WTC11 (cell line): ENCODE results near the gene GIT1. TPM values are rescaled to one million over a fixed set of nuclear protein-coding genes. Genes with fewer than 3 reads are reported as not detected.

Experiments used
- ATAC-seq: fragments of 200-7000 bp; cut with Tn5 transposase; 2 replicates; pipeline ENCODE4 v1.10.0; 2021; ENCODE audit warnings: mild to moderate bottlenecking, moderate library complexity
- CTCF ChIA-PET: fragments of 300-600 bp; sonication (Branson Sonifier 250); formaldehyde crosslinking; loops from one replicate; lab custom pipeline; 2021; ENCODE audit warnings: antibody characterized with exemption; lab: Charles Lee
- POLR2A ChIA-PET: fragments of 350-600 bp; sonication (Branson Sonifier 250); formaldehyde crosslinking; loops from one replicate; lab custom pipeline; 2021; ENCODE audit warnings: antibody characterized with exemption; lab: Charles Lee
- DNase-seq: peaks from one replicate; pipeline ENCODE4 v3.0.0; 2021; ENCODE audit warnings: low spot score
- H3K27ac Mint-ChIP-seq: 2 replicates; pipeline ENCODE4 v1.8.0; 2021; ENCODE audit warnings: mixed read lengths
- H3K27me3 Mint-ChIP-seq: 2 replicates; pipeline ENCODE4 v1.8.0; 2021; ENCODE audit warnings: low read depth, mild to moderate bottlenecking, moderate library complexity, mixed read lengths
- H3K36me3 Mint-ChIP-seq: 2 replicates; pipeline ENCODE4 v1.8.0; 2021; ENCODE audit warnings: mixed read lengths
- H3K4me1 Mint-ChIP-seq: 2 replicates; pipeline ENCODE4 v1.8.0; 2022; ENCODE audit warnings: mixed read lengths
- H3K4me3 Mint-ChIP-seq: 2 replicates; pipeline ENCODE4 v1.8.0; 2021; ENCODE audit warnings: mild to moderate bottlenecking, moderate library complexity, mixed read lengths
- H3K9me3 Mint-ChIP-seq: 2 replicates; pipeline ENCODE4 v1.8.0; 2021; ENCODE audit warnings: mixed read lengths
- CDX4 ChIP-seq: fragments of 250-450 bp; sonication (Bioruptor Pico); IDR thresholded peaks from 2 replicates; pipeline ENCODE4 v1.9.0; 2021; ENCODE audit warnings: moderate library complexity, mild to moderate bottlenecking, inconsistent platforms, borderline replicate concordance
- CREM ChIP-seq: sonication (generic); formaldehyde crosslinking; IDR thresholded peaks from 2 replicates; pipeline ENCODE4 v1.8.1; 2022; ENCODE audit warnings: mild to moderate bottlenecking, missing genetic modification reagents, moderate library complexity
- ESRRA ChIP-seq: sonication (generic); formaldehyde crosslinking; IDR thresholded peaks from 2 replicates; pipeline ENCODE4 v1.8.1; 2022; ENCODE audit warnings: mild to moderate bottlenecking, missing genetic modification reagents, borderline replicate concordance
- HMGA2 ChIP-seq: fragments of 250-450 bp; sonication (Bioruptor Pico); IDR thresholded peaks from 2 replicates; pipeline ENCODE4 v1.4.0; 2021; ENCODE audit warnings: mild to moderate bottlenecking, moderate library complexity
- HMGXB4 ChIP-seq: sonication (generic); formaldehyde crosslinking; IDR thresholded peaks from 2 replicates; pipeline ENCODE4 v1.8.1; 2023; ENCODE audit warnings: mild to moderate bottlenecking, moderate library complexity, missing genetic modification reagents
- IRF1 ChIP-seq: sonication (generic); formaldehyde crosslinking; IDR thresholded peaks from 2 replicates; pipeline ENCODE4 v1.8.0; 2023; ENCODE audit warnings: missing genetic modification reagents
- JAZF1 ChIP-seq: fragments of 250-450 bp; sonication (Bioruptor Pico); IDR thresholded peaks from 2 replicates; pipeline ENCODE4 v1.9.0; 2021; ENCODE audit warnings: moderate library complexity, mild to moderate bottlenecking, inconsistent platforms
- NR2C2 ChIP-seq: sonication (generic); formaldehyde crosslinking; IDR thresholded peaks from 2 replicates; pipeline ENCODE4 v1.8.0; 2022; ENCODE audit warnings: mild to moderate bottlenecking, missing genetic modification reagents
- PRDM15 ChIP-seq: sonication (generic); formaldehyde crosslinking; IDR thresholded peaks from 2 replicates; pipeline ENCODE4 v1.8.0; 2022; ENCODE audit warnings: missing genetic modification reagents
- ZNF138 ChIP-seq: sonication (generic); formaldehyde crosslinking; conservative IDR thresholded peaks from 2 replicates; pipeline ENCODE4 v1.8.1; 2022; ENCODE audit warnings: mild to moderate bottlenecking, moderate library complexity, missing genetic modification reagents
- total RNA-seq: library from RNA; stranded (reverse); gene quantifications from 3 replicates; pipeline ENCODE4 v1.2.3, GENCODE V29; 2021

The GIT1 gene
- total RNA-seq, 1 experiment from 2014 or later = 66.9 TPM

GRCh38 chr17:29612404-29613280, 23.2 kb upstream of the GIT1 start:
- H3K27ac Mint-ChIP-seq = no peak overlapping the region
- no peak for TF ChIP-seq ESRRA (CRISPR knock-in tag)
- no peak for TF ChIP-seq JAZF1
- peaks cover 25% of the 10 kb centered on the region for H3K4me1 Mint-ChIP-seq
- no peaks in the 10 kb centered on the region for H3K9me3 Mint-ChIP-seq
- DNase-seq (no peak), ATAC-seq (peak; percentile 0; the same call in 1 of the 2 replicates)
- H3K4me3 Mint-ChIP-seq = peak overlapping the region; percentile 35
- ChIA-PET CTCF (interaction anchor here (0.5 to 9.2 kb wide), 26 partner anchors 8 to 436 kb away, joined by 3 to 272 read pairs (median 6); partner anchors contain the start of genes ABHD15, ANKRD13B, CORO6 and SSH2), POLR2A (interaction anchor here (1.1 kb wide), 2 partner anchors 10 to 20 kb away, joined by 3 read pairs; partner anchors contain the start of genes ANKRD13B and CORO6)
- peaks cover 49% of the 10 kb centered on the region for H3K27me3 Mint-ChIP-seq
- H3K36me3 Mint-ChIP-seq = peaks cover 4% of the 10 kb centered on the region; the same call in 1 of the 2 replicates

GRCh38 chr17:29612094-29612403, 22.6 kb upstream of the GIT1 start:
- POLR2A ChIA-PET = no interaction called here
- no peak overlapping the region for H3K4me3 Mint-ChIP-seq
- H3K27me3 Mint-ChIP-seq = peaks cover 43% of the 10 kb centered on the region
- ATAC-seq = no peak
- no peak for DNase-seq
- CTCF ChIA-PET = interaction anchor here (2.3 to 9.2 kb wide), 2 partner anchors 15 to 20 kb away, joined by 30 to 272 read pairs; partner anchors contain the start of gene ANKRD13B
- no peak for TF ChIP-seq NR2C2
- no peak for TF ChIP-seq PRDM15 (CRISPR knock-in tag)
- no peak for TF ChIP-seq IRF1
- no peak for TF ChIP-seq JAZF1
- TF ChIP-seq CDX4 (CRISPR knock-in tag) = no peak
- TF ChIP-seq CREM = no peak
- no peak for TF ChIP-seq HMGA2 (CRISPR knock-in tag)
- TF ChIP-seq HMGXB4 (CRISPR knock-in tag) = no peak
- H3K4me1 Mint-ChIP-seq = peaks cover 25% of the 10 kb centered on the region
- no peaks in the 10 kb centered on the region for H3K9me3 Mint-ChIP-seq
- H3K36me3 Mint-ChIP-seq = peaks cover 4% of the 10 kb centered on the region; the same call in 1 of the 2 replicates
- H3K27ac Mint-ChIP-seq = no peak overlapping the region

- no peak for ATAC-seq
- TF ChIP-seq ZNF138 (CRISPR knock-in tag) = no peak
- H3K9me3 Mint-ChIP-seq = no peaks in the 10 kb centered on the region
- peaks cover 38% of the 10 kb centered on the region for H3K27me3 Mint-ChIP-seq
- no peak for DNase-seq
- peaks cover 21% of the 10 kb centered on the region for H3K4me1 Mint-ChIP-seq
- CTCF ChIA-PET = interaction anchor here (2.3 to 9.2 kb wide), 2 partner anchors 14 to 19 kb away, joined by 30 to 272 read pairs; partner anchors contain the start of gene ANKRD13B
- no peak overlapping the region for H3K4me3 Mint-ChIP-seq
- no peak overlapping the region for H3K27ac Mint-ChIP-seq
- H3K36me3 Mint-ChIP-seq = peaks cover 4% of the 10 kb centered on the region; the same call in 1 of the 2 replicates
- POLR2A ChIA-PET = no interaction called here
These were observed 22.1 kb upstream of the GIT1 start for GRCh38 chr17:29611351-29612093.
